GM23338 (cell line): Measurements from ENCODE around the gene PRSS48. TPM values are rescaled to one million over a fixed set of nuclear protein-coding genes. Genes with fewer than 3 reads are reported as not detected.

Experiments
- ATAC-seq: fragments of 200-7000 bp; cut with Tn5 transposase; 3 replicates; pipeline ENCODE4 v1.9.1; 2020
- DNase-seq: peaks from one replicate; pipeline ENCODE4 v3.0.0-alpha.2; 2015; ENCODE audit warnings: low spot score
- H2AFZ ChIP-seq: fragments of 200-600 bp; sonication (generic); 2 replicates; pipeline ENCODE4 v1.8.0; 2016; ENCODE audit warnings: antibody characterized with exemption, mild to moderate bottlenecking, moderate library complexity
- H3F3A ChIP-seq: fragments of 200-600 bp; sonication (generic); replicated peaks from 2 replicates; pipeline ENCODE4 v1.8.0; 2017; ENCODE audit warnings: antibody characterized with exemption, mixed run types, low read depth
- H3K27ac ChIP-seq: fragments of 200-600 bp; sonication (generic); 2 replicates; pipeline ENCODE4 v1.6.1; 2016; ENCODE audit warnings: low read depth
- H3K27me3 ChIP-seq: fragments of 200-600 bp; sonication (generic); 2 replicates; pipeline ENCODE4 v1.8.0; 2016; ENCODE audit warnings: mild to moderate bottlenecking, mixed run types, moderate library complexity; ENCODE audit not compliant: insufficient read depth
- H3K36me3 ChIP-seq: fragments of 200-600 bp; sonication (generic); 2 replicates; pipeline ENCODE4 v1.8.0; 2016; ENCODE audit warnings: mild to moderate bottlenecking; ENCODE audit not compliant: insufficient read depth
- H3K4me1 ChIP-seq: fragments of 200-600 bp; sonication (generic); 2 replicates; pipeline ENCODE4 v1.8.0; 2016; ENCODE audit warnings: mild to moderate bottlenecking, moderate library complexity; ENCODE audit not compliant: insufficient read depth
- H3K4me2 ChIP-seq: fragments of 200-600 bp; sonication (generic); 2 replicates; pipeline ENCODE4 v1.7.1; 2017; ENCODE audit warnings: mixed run types
- H3K4me3 ChIP-seq: fragments of 200-600 bp; sonication (generic); 2 replicates; pipeline ENCODE4 v1.6.1; 2016; ENCODE audit warnings: mixed run types
- H3K79me2 ChIP-seq: fragments of 200-600 bp; sonication (generic); replicated peaks from 2 replicates; pipeline ENCODE4 v1.8.0; 2017; ENCODE audit warnings: mild to moderate bottlenecking; ENCODE audit not compliant: insufficient read depth
- H3K9me2 ChIP-seq: fragments of 200-600 bp; sonication (generic); 2 replicates; pipeline ENCODE4 v1.8.0; 2017; ENCODE audit not compliant: insufficient read depth
- H4K20me1 ChIP-seq: fragments of 200-600 bp; sonication (generic); replicated peaks from 2 replicates; pipeline ENCODE4 v1.8.0; 2017; ENCODE audit warnings: mild to moderate bottlenecking; ENCODE audit not compliant: insufficient read depth
- H3K27ac Mint-ChIP-seq: 2 replicates; pipeline ENCODE4 v1.8.0; 2020; ENCODE audit warnings: inconsistent platforms, mild to moderate bottlenecking, moderate library complexity, mixed read lengths
- H3K27me3 Mint-ChIP-seq: 3 replicates; pipeline ENCODE4 v1.8.0; 2022; ENCODE audit warnings: low read depth, mild to moderate bottlenecking, moderate library complexity, mixed read lengths, inconsistent platforms; ENCODE audit not compliant: insufficient read depth, poor library complexity
- H3K36me3 Mint-ChIP-seq: 3 replicates; pipeline ENCODE4 v1.8.0; 2021; ENCODE audit warnings: low read depth, mild to moderate bottlenecking, inconsistent platforms, moderate library complexity, mixed read lengths
- H3K4me1 Mint-ChIP-seq: 3 replicates; pipeline ENCODE4 v1.8.0; 2020; ENCODE audit warnings: mild to moderate bottlenecking, inconsistent platforms, mixed read lengths
- H3K4me3 Mint-ChIP-seq: 3 replicates; pipeline ENCODE4 v1.8.0; 2021; ENCODE audit warnings: moderate library complexity, mild to moderate bottlenecking, inconsistent platforms, mixed read lengths
- H3K9me3 Mint-ChIP-seq: 3 replicates; pipeline ENCODE4 v1.8.0; 2020; ENCODE audit warnings: moderate library complexity, mild to moderate bottlenecking, inconsistent platforms, mixed read lengths
- ETS1 ChIP-seq: IDR thresholded peaks from 2 replicates; pipeline ENCODE4 v1.6.1; 2016; ENCODE audit warnings: antibody characterized with exemption
- POLR2AphosphoS5 ChIP-seq: IDR thresholded peaks from 2 replicates; pipeline ENCODE4 v1.6.1; 2016; ENCODE audit warnings: antibody characterized with exemption, low read depth
- STAT1 ChIP-seq: IDR thresholded peaks from one replicate; pipeline ENCODE4 v1.6.1; 2016; ENCODE audit warnings: antibody characterized with exemption; ENCODE audit not compliant: unreplicated experiment
- ZNF331 ChIP-seq: fragments of 250-450 bp; sonication (Bioruptor Pico); IDR thresholded peaks from 2 replicates; pipeline ENCODE4 v1.5.0; 2020; ENCODE audit warnings: low read depth, mild to moderate bottlenecking, moderate library complexity
- polyA plus RNA-seq: library from polyadenylated mRNA; unstranded; fragments of >200 nt; fragmentation: Nextera tagmentation; extraction: Ambion mirVana; gene quantifications from 2 replicates; pipeline ENCODE4 v1.2.1, GENCODE V29; 2016
- total RNA-seq: library from RNA; depleted of rRNA; stranded (reverse); fragments of >200 nt; shearing (Covaris generic); gene quantifications from 2 replicates; pipeline ENCODE4 v1.2.3, GENCODE V29; 2014
- TF ChIP-seq, protein P1 (sequence below): fragments of 250-450 bp; sonication (Bioruptor Pico); IDR thresholded peaks from 2 replicates; pipeline ENCODE4 v1.5.0; 2020; ENCODE audit warnings: mild to moderate bottlenecking, moderate library complexity
- TF ChIP-seq, protein P2 (sequence below): IDR thresholded peaks from one replicate; pipeline ENCODE4 v1.6.1; 2018; ENCODE audit warnings: antibody characterized with exemption; ENCODE audit not compliant: unreplicated experiment

PRSS48 gene
- total and polyA plus RNA-seq, 2 experiments from 2014 or later, result 0.36 TPM; not detected in 1

DNA sequence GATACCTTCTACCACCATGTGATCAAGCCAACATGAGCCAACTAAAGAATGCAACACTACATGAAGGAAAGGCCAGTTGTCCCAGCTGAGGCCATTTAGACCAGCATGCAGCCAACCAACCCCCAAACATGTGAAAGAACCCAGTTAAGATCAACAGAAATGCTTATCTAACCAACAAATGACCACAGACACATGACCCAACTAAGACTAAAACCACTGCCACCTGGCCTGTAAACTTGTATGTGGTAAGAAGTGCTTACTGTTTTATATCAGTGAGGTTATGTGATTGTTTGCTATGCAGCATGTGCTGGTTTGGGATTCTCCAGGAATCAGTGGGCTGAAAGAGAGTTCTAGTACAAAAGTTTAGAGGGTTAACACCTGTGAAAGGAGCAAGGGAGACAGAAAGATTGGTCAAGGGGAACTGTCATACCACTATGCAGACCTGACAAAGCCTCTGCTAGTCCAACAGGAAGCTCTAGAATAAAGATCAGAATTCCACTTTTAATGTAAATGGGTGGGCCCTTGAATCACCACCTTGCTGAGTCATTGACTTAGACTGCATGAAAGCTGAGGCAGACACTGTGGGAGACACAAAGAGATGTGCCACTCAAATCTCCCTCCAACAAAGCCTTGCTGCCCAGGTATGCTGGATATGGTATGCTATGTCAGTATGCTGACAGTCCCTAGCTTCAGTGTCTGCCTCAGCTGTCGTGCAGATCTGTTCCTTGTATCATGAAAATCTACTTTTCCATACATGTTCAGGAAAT is 54.5 kb downstream of the PRSS48 start:
- H3K4me1 ChIP-seq, result no peaks in the 10 kb centered on the region; the same call in 1 of the 2 replicates
- Mint-ChIP-seq H3K36me3 (no peaks in the 10 kb centered on the region), H3K4me3 (no peak overlapping the region), H3K27me3 (no peaks in the 10 kb centered on the region), H3K27ac (no peak overlapping the region), H3K9me3 (no peaks in the 10 kb centered on the region), H3K4me1 (peaks cover 7% of the 10 kb centered on the region; the same call in 2 of the 3 replicates)
- H3K27me3 ChIP-seq, result no peaks in the 10 kb centered on the region
- TF ChIP-seq ETS1, result no peak
- no peak for TF ChIP-seq STAT1
- no peak for TF ChIP-seq POLR2AphosphoS5
- TF ChIP-seq, protein P1, sequence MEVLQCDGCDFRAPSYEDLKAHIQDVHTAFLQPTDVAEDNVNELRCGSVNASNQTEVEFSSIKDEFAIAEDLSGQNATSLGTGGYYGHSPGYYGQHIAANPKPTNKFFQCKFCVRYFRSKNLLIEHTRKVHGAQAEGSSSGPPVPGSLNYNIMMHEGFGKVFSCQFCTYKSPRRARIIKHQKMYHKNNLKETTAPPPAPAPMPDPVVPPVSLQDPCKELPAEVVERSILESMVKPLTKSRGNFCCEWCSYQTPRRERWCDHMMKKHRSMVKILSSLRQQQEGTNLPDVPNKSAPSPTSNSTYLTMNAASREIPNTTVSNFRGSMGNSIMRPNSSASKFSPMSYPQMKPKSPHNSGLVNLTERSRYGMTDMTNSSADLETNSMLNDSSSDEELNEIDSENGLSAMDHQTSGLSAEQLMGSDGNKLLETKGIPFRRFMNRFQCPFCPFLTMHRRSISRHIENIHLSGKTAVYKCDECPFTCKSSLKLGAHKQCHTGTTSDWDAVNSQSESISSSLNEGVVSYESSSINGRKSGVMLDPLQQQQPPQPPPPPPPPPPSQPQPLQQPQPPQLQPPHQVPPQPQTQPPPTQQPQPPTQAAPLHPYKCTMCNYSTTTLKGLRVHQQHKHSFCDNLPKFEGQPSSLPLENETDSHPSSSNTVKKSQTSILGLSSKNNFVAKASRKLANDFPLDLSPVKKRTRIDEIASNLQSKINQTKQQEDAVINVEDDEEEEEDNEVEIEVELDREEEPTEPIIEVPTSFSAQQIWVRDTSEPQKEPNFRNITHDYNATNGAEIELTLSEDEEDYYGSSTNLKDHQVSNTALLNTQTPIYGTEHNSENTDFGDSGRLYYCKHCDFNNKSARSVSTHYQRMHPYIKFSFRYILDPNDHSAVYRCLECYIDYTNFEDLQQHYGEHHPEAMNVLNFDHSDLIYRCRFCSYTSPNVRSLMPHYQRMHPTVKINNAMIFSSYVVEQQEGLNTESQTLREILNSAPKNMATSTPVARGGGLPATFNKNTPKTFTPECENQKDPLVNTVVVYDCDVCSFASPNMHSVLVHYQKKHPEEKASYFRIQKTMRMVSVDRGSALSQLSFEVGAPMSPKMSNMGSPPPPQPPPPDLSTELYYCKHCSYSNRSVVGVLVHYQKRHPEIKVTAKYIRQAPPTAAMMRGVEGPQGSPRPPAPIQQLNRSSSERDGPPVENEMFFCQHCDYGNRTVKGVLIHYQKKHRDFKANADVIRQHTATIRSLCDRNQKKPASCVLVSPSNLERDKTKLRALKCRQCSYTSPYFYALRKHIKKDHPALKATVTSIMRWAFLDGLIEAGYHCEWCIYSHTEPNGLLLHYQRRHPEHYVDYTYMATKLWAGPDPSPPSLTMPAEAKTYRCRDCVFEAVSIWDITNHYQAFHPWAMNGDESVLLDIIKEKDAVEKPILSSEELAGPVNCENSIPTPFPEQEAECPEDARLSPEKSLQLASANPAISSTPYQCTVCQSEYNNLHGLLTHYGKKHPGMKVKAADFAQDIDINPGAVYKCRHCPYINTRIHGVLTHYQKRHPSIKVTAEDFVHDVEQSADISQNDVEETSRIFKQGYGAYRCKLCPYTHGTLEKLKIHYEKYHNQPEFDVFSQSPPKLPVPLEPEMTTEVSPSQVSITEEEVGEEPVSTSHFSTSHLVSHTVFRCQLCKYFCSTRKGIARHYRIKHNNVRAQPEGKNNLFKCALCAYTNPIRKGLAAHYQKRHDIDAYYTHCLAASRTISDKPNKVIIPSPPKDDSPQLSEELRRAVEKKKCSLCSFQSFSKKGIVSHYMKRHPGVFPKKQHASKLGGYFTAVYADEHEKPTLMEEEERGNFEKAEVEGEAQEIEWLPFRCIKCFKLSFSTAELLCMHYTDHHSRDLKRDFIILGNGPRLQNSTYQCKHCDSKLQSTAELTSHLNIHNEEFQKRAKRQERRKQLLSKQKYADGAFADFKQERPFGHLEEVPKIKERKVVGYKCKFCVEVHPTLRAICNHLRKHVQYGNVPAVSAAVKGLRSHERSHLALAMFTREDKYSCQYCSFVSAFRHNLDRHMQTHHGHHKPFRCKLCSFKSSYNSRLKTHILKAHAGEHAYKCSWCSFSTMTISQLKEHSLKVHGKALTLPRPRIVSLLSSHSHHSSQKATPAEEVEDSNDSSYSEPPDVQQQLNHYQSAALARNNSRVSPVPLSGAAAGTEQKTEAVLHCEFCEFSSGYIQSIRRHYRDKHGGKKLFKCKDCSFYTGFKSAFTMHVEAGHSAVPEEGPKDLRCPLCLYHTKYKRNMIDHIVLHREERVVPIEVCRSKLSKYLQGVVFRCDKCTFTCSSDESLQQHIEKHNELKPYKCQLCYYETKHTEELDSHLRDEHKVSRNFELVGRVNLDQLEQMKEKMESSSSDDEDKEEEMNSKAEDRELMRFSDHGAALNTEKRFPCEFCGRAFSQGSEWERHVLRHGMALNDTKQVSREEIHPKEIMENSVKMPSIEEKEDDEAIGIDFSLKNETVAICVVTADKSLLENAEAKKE, result no peak
- TF ChIP-seq ZNF331 (CRISPR knock-in tag), result no peak
- TF ChIP-seq, protein P2, sequence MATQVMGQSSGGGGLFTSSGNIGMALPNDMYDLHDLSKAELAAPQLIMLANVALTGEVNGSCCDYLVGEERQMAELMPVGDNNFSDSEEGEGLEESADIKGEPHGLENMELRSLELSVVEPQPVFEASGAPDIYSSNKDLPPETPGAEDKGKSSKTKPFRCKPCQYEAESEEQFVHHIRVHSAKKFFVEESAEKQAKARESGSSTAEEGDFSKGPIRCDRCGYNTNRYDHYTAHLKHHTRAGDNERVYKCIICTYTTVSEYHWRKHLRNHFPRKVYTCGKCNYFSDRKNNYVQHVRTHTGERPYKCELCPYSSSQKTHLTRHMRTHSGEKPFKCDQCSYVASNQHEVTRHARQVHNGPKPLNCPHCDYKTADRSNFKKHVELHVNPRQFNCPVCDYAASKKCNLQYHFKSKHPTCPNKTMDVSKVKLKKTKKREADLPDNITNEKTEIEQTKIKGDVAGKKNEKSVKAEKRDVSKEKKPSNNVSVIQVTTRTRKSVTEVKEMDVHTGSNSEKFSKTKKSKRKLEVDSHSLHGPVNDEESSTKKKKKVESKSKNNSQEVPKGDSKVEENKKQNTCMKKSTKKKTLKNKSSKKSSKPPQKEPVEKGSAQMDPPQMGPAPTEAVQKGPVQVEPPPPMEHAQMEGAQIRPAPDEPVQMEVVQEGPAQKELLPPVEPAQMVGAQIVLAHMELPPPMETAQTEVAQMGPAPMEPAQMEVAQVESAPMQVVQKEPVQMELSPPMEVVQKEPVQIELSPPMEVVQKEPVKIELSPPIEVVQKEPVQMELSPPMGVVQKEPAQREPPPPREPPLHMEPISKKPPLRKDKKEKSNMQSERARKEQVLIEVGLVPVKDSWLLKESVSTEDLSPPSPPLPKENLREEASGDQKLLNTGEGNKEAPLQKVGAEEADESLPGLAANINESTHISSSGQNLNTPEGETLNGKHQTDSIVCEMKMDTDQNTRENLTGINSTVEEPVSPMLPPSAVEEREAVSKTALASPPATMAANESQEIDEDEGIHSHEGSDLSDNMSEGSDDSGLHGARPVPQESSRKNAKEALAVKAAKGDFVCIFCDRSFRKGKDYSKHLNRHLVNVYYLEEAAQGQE, result no peak
- H3K4me3 ChIP-seq, result no peak overlapping the region
- H3K9me2 ChIP-seq, result no peaks in the 10 kb centered on the region; the same call in 1 of the 2 replicates
- H3K27ac ChIP-seq, result no peak overlapping the region
- H3K79me2 ChIP-seq, result no peaks in the 10 kb centered on the region
- H2AFZ ChIP-seq, result no peak overlapping the region
- no peak for ATAC-seq
- H3K4me2 ChIP-seq, result no peak overlapping the region
- no peaks in the 10 kb centered on the region for H3K36me3 ChIP-seq
- H4K20me1 ChIP-seq, result no peaks in the 10 kb centered on the region
- no peak for DNase-seq
- no peaks in the 10 kb centered on the region for H3F3A ChIP-seq
